ENCODE results near the gene ABCA9.
"Not testable (repeated sequence)": the region's sequence is repeated elsewhere in the genome, so short reads cannot be mapped to it uniquely, and the experiment has no call there.

- not testable (repeated sequence) for TF ChIP-seq CTCF (IDR thresholded peaks at IDR 0.05 in 2 of 3, conservative IDR thresholded peaks at IDR 0.05 in 1 of 3; ENCODE audit: insufficient read depth in 2 of 3, low read depth in 1 of 3, low read length in 3 of 3); CHD1 (IDR thresholded peaks at IDR 0.05; ENCODE audit: low read length); SMC3 (conservative IDR thresholded peaks at IDR 0.05; ENCODE audit: insufficient read depth, low read depth, low read length); FOXP1 (CRISPR knock-in tag; IDR thresholded peaks at IDR 0.05); PHB2 (IDR thresholded peaks at IDR 0.05; ENCODE audit: low read depth); ATF2 (CRISPR knock-in tag; IDR thresholded peaks at IDR 0.05); IRF2 (CRISPR knock-in tag; IDR thresholded peaks at IDR 0.05); MGA (IDR thresholded peaks at IDR 0.05); EGR1 (conservative IDR thresholded peaks at IDR 0.05); TRIM28 (IDR thresholded peaks at IDR 0.05); ZNF3 (CRISPR knock-in tag; IDR thresholded peaks at IDR 0.05)
Measured at GRCh38 chr17:68959117-68959516, 101.6 kb downstream of the ABCA9 start.
